Natural killer cell (primary cell): ENCODE measurements around the gene RCN2. TPM values are rescaled to one million over a fixed set of nuclear protein-coding genes. Genes with fewer than 3 reads are reported as not detected.
A peak's percentile ranks its signal among the peaks of the same experiment; 100 is the strongest.

ENCODE experiments used
- ATAC-seq, 3 donors: fragments of 150-1000 bp in 2 of 3; fragments of 200-7000 bp in 1 of 3; cut with Tn5 transposase; 1 replicate in 1 of 3; 2 replicates in 2 of 3; pipeline ENCODE4 v1.10.0; 2021; ENCODE audit warnings: mild to moderate bottlenecking in 2 of 3, moderate library complexity in 2 of 3
- DNase-seq, 2 donors: peaks; one replicate each; pipeline versions ENCODE4 v3.0.0 to v3.0.0-alpha.2; 2013 to 2021; ENCODE audit warnings: mixed read lengths in 1 of 2
- H3K27ac ChIP-seq: one replicate; pipeline ENCODE4 v1.5.1; 2013; ENCODE audit warnings: mild to moderate bottlenecking, low read length
- H3K27me3 ChIP-seq: one replicate; pipeline ENCODE4 v1.6.1; 2013; ENCODE audit warnings: low read length; ENCODE audit not compliant: control insufficient read depth, insufficient read depth
- H3K36me3 ChIP-seq: one replicate; pipeline ENCODE4 v1.6.1; 2013; ENCODE audit warnings: low read length; ENCODE audit not compliant: control insufficient read depth, insufficient read depth
- H3K4me1 ChIP-seq: one replicate; pipeline ENCODE4 v1.6.1; 2013; ENCODE audit warnings: low read length; ENCODE audit not compliant: control insufficient read depth, insufficient read depth
- H3K4me3 ChIP-seq: one replicate; pipeline ENCODE4 v1.5.1; 2013; ENCODE audit warnings: low read length
- H3K9me3 ChIP-seq: one replicate; pipeline ENCODE4 v1.6.1; 2013; ENCODE audit warnings: low read length; ENCODE audit not compliant: control insufficient read depth, insufficient read depth
- H3K27ac Mint-ChIP-seq, 2 donors: one replicate each; pipeline ENCODE4 v1.8.0; 2022; ENCODE audit warnings: mild to moderate bottlenecking in 2 of 2, mixed read lengths in 2 of 2, moderate library complexity in 1 of 2
- H3K27me3 Mint-ChIP-seq, 2 donors: one replicate each; pipeline ENCODE4 v1.8.0; 2022; ENCODE audit warnings: low read depth in 2 of 2, mixed read lengths in 2 of 2
- H3K36me3 Mint-ChIP-seq: one replicate; pipeline ENCODE4 v1.8.0; 2022; ENCODE audit warnings: mixed read lengths
- H3K4me1 Mint-ChIP-seq, 2 donors: one replicate each; pipeline ENCODE4 v1.8.0; 2022; ENCODE audit warnings: mixed read lengths in 2 of 2
- H3K4me3 Mint-ChIP-seq: one replicate; pipeline ENCODE4 v1.8.0; 2022; ENCODE audit warnings: mild to moderate bottlenecking, moderate library complexity, mixed read lengths
- H3K9me3 Mint-ChIP-seq, 2 donors: one replicate each; pipeline ENCODE4 v1.8.0; 2022; ENCODE audit warnings: mixed read lengths in 2 of 2
- CTCF ChIP-seq: fragments of 200-600 bp; IDR thresholded peaks from one replicate; pipeline ENCODE4 v1.8.0; 2022; ENCODE audit warnings: antibody characterized with exemption
- WGBS: methylation state at CpG from one replicate; pipeline ENCODE4 v1.1.7; 2013; ENCODE audit warnings: missing lambda C conversion rate; ENCODE audit not compliant: insufficient coverage; 5-methylcytosine and 5-hydroxymethylcytosine counted together
- intact Hi-C: fragments of 100-400 bp; cut with micrococcal nuclease; formaldehyde crosslinking; loops from one replicate; pipeline ENCODE4 v1.14.2; 2022
- total RNA-seq, 4 donors: library from RNA; stranded (reverse); fragments of 120-200 nt in 1 of 4; gene quantifications; one replicate each; pipeline versions ENCODE4 v1.2.3 to v1.2.4, GENCODE V29; 2013 to 2022

Gene RCN2
- total RNA-seq, 3 donors from 2014 or later (not counting 1 experiment from before 2014, with no cell fraction given): 24.1 to 30.0 (median 25.0) TPM

GRCh38 chr15:76905013-76905839 lies 26.3 kb upstream of the RCN2 start, which contains the start of gene SCAPER:
Gene SCAPER (minus strand): TSS chr15:76905340. CDS start chr15:76883817, 21,523 bp downstream.
- Mint-ChIP-seq H3K27me3 (no peaks in the 10 kb centered on the region), H3K4me3 (peak within 1 kb of the TSS; percentile 94), H3K9me3 (no peaks in the 10 kb centered on the region), H3K36me3 (no peaks in the 10 kb centered on the region), H3K27ac (peak within 1 kb of the TSS; percentile 88 to 95), H3K4me1 (peaks cover 19 to 34% of the 10 kb centered on the region in 2 donors)
- H3K36me3 ChIP-seq: no peaks in the 10 kb centered on the region
- H3K4me1 ChIP-seq: peaks cover 14% of the 10 kb centered on the region
- intact Hi-C loops: loop anchor here (1.0 kb wide), 1 partner anchor 26 kb away; the partner anchor contains the start of gene RCN2
- no peak for TF ChIP-seq CTCF
- peak within 1 kb of the TSS; percentile 83 for H3K27ac ChIP-seq
- ATAC-seq (peak; percentile 88 to 94 (median 92)), DNase-seq (peak; percentile 85 to 95)
- no peaks in the 10 kb centered on the region for H3K27me3 ChIP-seq
- WGBS: under 1% methylated on average over 75 of the region's 78 CpGs
- no peaks in the 10 kb centered on the region for H3K9me3 ChIP-seq
- H3K4me3 ChIP-seq: peak within 1 kb of the TSS; percentile 87

- intact Hi-C loops: loop anchor here (1.0 kb wide), 1 partner anchor 25 kb away; the partner anchor contains the start of gene RCN2
- Histone ChIP-seq H3K4me1 (peaks cover 14% of the 10 kb centered on the region), H3K27me3 (no peaks in the 10 kb centered on the region), H3K36me3 (no peaks in the 10 kb centered on the region), H3K4me3 (peak overlapping the region; percentile 87), H3K27ac (peak overlapping the region; percentile 83), H3K9me3 (no peaks in the 10 kb centered on the region)
- WGBS: 52% methylated on average over 8 of the region's 9 CpGs
- TF ChIP-seq CTCF: no peak
- H3K27me3 Mint-ChIP-seq: no peaks in the 10 kb centered on the region
- H3K9me3 Mint-ChIP-seq: no peaks in the 10 kb centered on the region
- peak overlapping the region; percentile 94 for H3K4me3 Mint-ChIP-seq
- peak overlapping the region; percentile 88 to 95 for H3K27ac Mint-ChIP-seq
- H3K36me3 Mint-ChIP-seq: no peaks in the 10 kb centered on the region
- DNase-seq: no peak
- H3K4me1 Mint-ChIP-seq: peaks cover 19 to 34% of the 10 kb centered on the region in 2 donors
- no peak for ATAC-seq
Measured at GRCh38 chr15:76905855-76906254, 25.7 kb upstream of the RCN2 start.

- ATAC-seq (no peak), DNase-seq (no peak)
- Histone ChIP-seq H3K36me3 (no peaks in the 10 kb centered on the region), H3K4me3 (no peak overlapping the region), H3K27me3 (no peaks in the 10 kb centered on the region), H3K9me3 (no peaks in the 10 kb centered on the region), H3K27ac (no peak overlapping the region), H3K4me1 (no peaks in the 10 kb centered on the region)
- H3K4me3 Mint-ChIP-seq: no peak overlapping the region
- H3K36me3 Mint-ChIP-seq: no peaks in the 10 kb centered on the region
- no peak overlapping the region for H3K27ac Mint-ChIP-seq
- no peaks in the 10 kb centered on the region for H3K4me1 Mint-ChIP-seq
- intact Hi-C loops: no loop called here
- no peaks in the 10 kb centered on the region for H3K9me3 Mint-ChIP-seq
- WGBS: 91% methylated on average over 3 of the region's 4 CpGs
- no peak for TF ChIP-seq CTCF
- H3K27me3 Mint-ChIP-seq: peaks cover 1 to 4% of the 10 kb centered on the region in 2 donors
Measured at GRCh38 chr15:76912430-76912829, 19.1 kb upstream of the RCN2 start.
